Colonic mucosa (tissue), 4 donors: ENCODE results near the gene PCBD1. TPM values are rescaled to one million over a fixed set of nuclear protein-coding genes. Genes with fewer than 3 reads are reported as not detected.

Experiments used
- DNase-seq: peaks from one replicate; pipeline ENCODE4 v3.0.0-alpha.2; 2020
- H3K27ac ChIP-seq: fragments of 200-600 bp; one replicate; pipeline ENCODE4 v1.8.0; 2021
- H3K27me3 ChIP-seq: fragments of 200-600 bp; one replicate; pipeline ENCODE4 v1.8.0; 2021
- H3K36me3 ChIP-seq: fragments of 200-600 bp; one replicate; pipeline ENCODE4 v1.8.0; 2021
- H3K4me1 ChIP-seq: fragments of 200-600 bp; one replicate; pipeline ENCODE4 v1.8.0; 2021; ENCODE audit warnings: mild to moderate bottlenecking
- H3K4me3 ChIP-seq: fragments of 200-600 bp; one replicate; pipeline ENCODE4 v1.8.0; 2021
- H3K9ac ChIP-seq, 2 donors: one replicate each; pipeline ENCODE4 v1.7.0; 2013; ENCODE audit warnings: control low read depth in 2 of 2, low read depth in 2 of 2, low read length in 2 of 2
- H3K9me3 ChIP-seq: fragments of 200-600 bp; one replicate; pipeline ENCODE4 v1.8.0; 2021
- CTCF ChIP-seq: fragments of 200-600 bp; IDR thresholded peaks from one replicate; pipeline ENCODE4 v1.8.0; 2022; ENCODE audit warnings: antibody characterized with exemption, mild to moderate bottlenecking
- intact Hi-C: fragments of 100-400 bp; cut with DNase I; formaldehyde crosslinking; loops from one replicate; pipeline ENCODE4 v1.14.1; 2022
- total RNA-seq, 2 donors: library from RNA; stranded (reverse); fragmentation: NEBNext Ultra II Directional in 1 of 2; extraction: Animal tissue kit (Norgen Biotek cat#: 25700) in 1 of 2; gene quantifications; one replicate each; pipeline ENCODE4 v1.2.1, GENCODE V29; 2021
- donor health status: healthy.
- donor health status: DM: no; HTN: no; CAD: no.
- donor health status: DM: no; HTN: no; CAD: no.

PCBD1 gene
- total RNA-seq, 2 donors from 2014 or later, result 96.4 to 196 TPM

- Histone ChIP-seq H3K9me3 (no peaks in the 10 kb centered on the region), H3K36me3 (no peaks in the 10 kb centered on the region), H3K4me3 (no peak overlapping the region), H3K9ac (no peak overlapping the region), H3K4me1 (no peaks in the 10 kb centered on the region), H3K27me3 (no peaks in the 10 kb centered on the region), H3K27ac (no peak overlapping the region)
- intact Hi-C loops, result no loop called here
- no peak for DNase-seq
- TF ChIP-seq CTCF, result no peak
Observed at GRCh38 chr10:70934701-70935100, 46.3 kb upstream of the PCBD1 start.

GRCh38 chr10:70932392-70933196 lies 44.2 kb upstream of the PCBD1 start:
- intact Hi-C loops, result no loop called here
- Histone ChIP-seq H3K27ac (no peak overlapping the region), H3K9ac (no peak overlapping the region), H3K36me3 (no peaks in the 10 kb centered on the region), H3K4me1 (no peaks in the 10 kb centered on the region), H3K27me3 (no peaks in the 10 kb centered on the region), H3K9me3 (no peaks in the 10 kb centered on the region), H3K4me3 (no peak overlapping the region)
- DNase-seq, result peak; percentile 25
- TF ChIP-seq CTCF, result no peak

DNA sequence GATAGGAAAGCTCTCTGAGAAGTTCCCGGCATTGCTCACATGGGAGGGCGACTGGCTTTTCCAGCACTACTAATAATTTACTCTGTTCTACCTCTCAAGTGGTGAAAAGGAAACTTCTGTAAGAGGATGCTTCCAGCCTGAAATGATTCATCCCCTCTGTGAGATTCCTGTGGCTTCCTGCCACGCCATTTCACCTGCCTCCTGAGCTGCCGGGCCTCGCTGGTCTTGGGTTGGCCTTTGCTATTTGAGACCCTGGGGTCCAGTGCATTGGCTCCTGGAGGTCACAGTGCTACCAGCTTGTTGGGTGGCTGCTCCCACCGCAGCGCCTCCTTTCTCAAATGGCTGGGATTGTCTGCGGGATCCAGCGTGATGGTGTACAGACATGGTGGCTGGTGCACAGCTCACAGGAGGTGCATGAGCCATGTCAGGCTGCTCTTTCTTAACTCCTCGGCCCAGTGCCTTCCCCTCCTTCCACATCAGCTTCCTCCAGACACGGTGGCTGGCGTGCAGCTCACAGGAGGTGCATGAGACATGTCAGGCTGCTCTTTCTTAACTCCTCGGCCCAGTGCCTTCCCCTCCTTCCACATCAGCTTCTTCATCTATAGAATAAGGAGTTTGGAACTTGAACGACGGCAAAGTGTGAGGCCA lies 42.9 kb upstream of the PCBD1 start:
- H3K9ac ChIP-seq, result no peak overlapping the region
- DNase-seq, result no peak
- H3K4me3 ChIP-seq, result no peak overlapping the region
- no peaks in the 10 kb centered on the region for H3K27me3 ChIP-seq
- no peaks in the 10 kb centered on the region for H3K4me1 ChIP-seq
- no peaks in the 10 kb centered on the region for H3K9me3 ChIP-seq
- H3K36me3 ChIP-seq, result no peaks in the 10 kb centered on the region
- H3K27ac ChIP-seq, result no peak overlapping the region
- intact Hi-C loops, result no loop called here
- no peak for TF ChIP-seq CTCF

DNA sequence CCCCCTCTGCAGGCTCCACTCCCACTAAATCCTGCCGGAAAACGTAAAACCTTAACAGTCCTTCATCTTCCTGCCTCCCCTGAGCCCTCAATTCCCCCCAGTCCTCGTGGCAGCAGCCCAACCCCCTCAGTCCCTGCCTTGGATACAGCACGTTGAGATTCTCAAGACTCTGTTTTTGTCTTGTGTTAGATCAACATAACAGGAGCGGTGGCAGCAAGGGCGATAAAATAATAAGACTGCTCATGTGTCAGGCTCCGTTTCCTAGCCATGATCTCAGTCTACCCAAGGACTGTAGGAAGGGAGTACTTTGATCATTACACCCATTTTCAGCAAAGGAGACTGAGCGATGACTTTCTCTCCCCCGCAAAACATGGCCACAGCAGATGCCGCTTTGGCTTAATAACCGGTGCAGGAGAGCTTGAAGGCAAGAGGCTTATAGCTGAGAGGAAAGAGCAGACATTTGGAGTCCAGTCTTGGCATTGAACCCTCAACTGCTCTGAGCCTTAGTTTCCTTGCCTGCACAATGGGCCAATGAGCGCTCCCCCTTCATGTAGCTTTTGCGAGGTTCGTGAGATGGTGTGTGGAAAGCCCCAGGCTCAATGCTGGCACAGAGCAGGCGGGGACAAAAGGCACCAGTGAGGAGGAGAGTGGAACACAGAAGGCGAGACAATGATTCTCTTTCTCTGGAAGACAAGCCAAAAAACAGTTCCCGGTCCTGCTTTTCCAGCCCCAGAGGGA lies 42.1 kb upstream of the PCBD1 start:
- no peak for DNase-seq
- no peak for TF ChIP-seq CTCF
- Histone ChIP-seq H3K27ac (no peak overlapping the region), H3K36me3 (no peaks in the 10 kb centered on the region), H3K27me3 (no peaks in the 10 kb centered on the region), H3K9me3 (no peaks in the 10 kb centered on the region), H3K9ac (no peak overlapping the region), H3K4me1 (no peaks in the 10 kb centered on the region), H3K4me3 (no peak overlapping the region)
- intact Hi-C loops, result no loop called here

GRCh38 chr10:70928140-70928539 lies 39.8 kb upstream of the PCBD1 start:
- TF ChIP-seq CTCF, result no peak
- no peak overlapping the region for H3K9ac ChIP-seq
- no peaks in the 10 kb centered on the region for H3K4me1 ChIP-seq
- no peak for DNase-seq
- no peak overlapping the region for H3K27ac ChIP-seq
- no peak overlapping the region for H3K4me3 ChIP-seq
- intact Hi-C loops, result loop anchor here (5.0 to 10.0 kb wide), 3 partner anchors 137 to 354 kb away; no protein-coding TSS in a partner anchor
- H3K36me3 ChIP-seq, result no peaks in the 10 kb centered on the region
- no peaks in the 10 kb centered on the region for H3K9me3 ChIP-seq
- no peaks in the 10 kb centered on the region for H3K27me3 ChIP-seq
